Measurements from ENCODE around the gene CTDSP2. TPM values are rescaled to one million over a fixed set of nuclear protein-coding genes. Genes with fewer than 3 reads are reported as not detected.

The CTDSP2 gene
- total and polyA plus RNA-seq, 2 of the 8 experiments (the other 6 are each of a cell fraction or from before 2014, with no cell fraction given), result 71.3 to 91.7 TPM

DNA sequence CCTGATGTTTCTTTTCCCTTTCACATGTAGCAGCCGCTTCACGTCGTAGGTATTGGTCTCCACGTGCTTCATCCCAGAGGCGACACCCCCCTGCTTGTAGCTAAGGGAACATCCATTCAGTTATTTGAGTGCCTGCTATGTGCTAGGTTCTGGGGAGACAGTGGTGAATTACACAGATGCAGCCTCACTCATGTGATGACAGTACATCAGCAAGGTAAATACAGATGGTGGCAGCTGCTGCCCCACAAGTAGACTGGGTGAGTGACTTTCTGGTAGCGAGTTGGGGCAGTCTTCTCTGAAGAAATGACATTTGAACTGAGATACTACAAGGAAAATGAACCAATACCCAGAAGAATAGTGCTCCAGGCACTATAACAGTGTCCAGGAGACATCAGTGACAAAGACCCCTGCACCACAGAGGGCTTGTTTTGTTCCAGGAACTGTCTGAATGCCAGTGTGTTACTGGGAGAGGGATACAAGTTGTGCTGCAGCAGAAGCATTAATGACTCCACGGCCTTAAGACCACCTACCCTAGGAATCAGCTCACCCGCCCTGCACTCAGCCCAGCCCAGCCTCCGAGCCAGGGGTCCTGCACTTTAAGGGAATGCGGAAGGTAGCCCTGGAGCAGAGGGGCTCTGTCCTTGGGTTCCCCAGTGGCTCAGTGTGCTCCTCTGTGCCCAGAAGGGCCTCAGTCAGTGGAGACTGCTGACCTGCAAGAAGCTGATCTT, 35.3 kb downstream of the CTDSP2 start:
- H2BK12ac ChIP-seq (ENCODE audit: low read depth, low read length), result no peak overlapping the region
- H4K91ac ChIP-seq (replicated peaks; ENCODE audit: insufficient read length, low read length), result no peak overlapping the region
- ChIA-PET POLR2A (ENCODE audit: partially characterized antibody) (interaction anchor here (0.8 to 1.7 kb wide), 4 partner anchors 15 to 39 kb away, joined by 3 to 4 read pairs (median 4); partner anchors contain the start of genes EEF1AKMT3 and METTL1), CTCF (ENCODE audit: partially characterized antibody) (interaction anchor here (1.4 to 10.4 kb wide), 6 partner anchors 10 to 94 kb away, joined by 3 to 146 read pairs (median 6); partner anchors contain the start of gene TSFM)
- no peak overlapping the region for H2BK15ac ChIP-seq (ENCODE audit: low read length)
- H3K36me3 ChIP-seq (ENCODE audit: control insufficient read depth in 2 of 4, insufficient read depth in 4 of 4, low read length in 3 of 4), result peaks cover 0 to 3% (median 0%) of the 10 kb centered on the region in 4 experiments; a peak in 3 of 8 replicates
- no peak overlapping the region for H3K4me2 ChIP-seq (ENCODE audit: insufficient read depth in 1 of 2, low read depth in 2 of 2, low read length in 2 of 2)
- no peak overlapping the region for H3K23ac ChIP-seq (ENCODE audit: insufficient read length)
- no peak overlapping the region for H2BK20ac ChIP-seq (ENCODE audit: low read length)
- H3K56ac ChIP-seq (replicated peaks; ENCODE audit: insufficient read length, low read depth, low read length), result no peak overlapping the region
- no peaks in the 10 kb centered on the region for H3K79me1 ChIP-seq (ENCODE audit: low read depth, low read length)
- H3K4ac ChIP-seq (replicated peaks; ENCODE audit: insufficient read length, low read depth, low read length), result no peak overlapping the region
- H2AK5ac ChIP-seq (ENCODE audit: low read depth, low read length), result no peak overlapping the region
- H4K5ac ChIP-seq (ENCODE audit: insufficient read length, low read depth, low read length), result no peak overlapping the region
- H3K4me1 ChIP-seq (replicated peaks in 1 of 4; ENCODE audit: control insufficient read depth in 3 of 4, insufficient read depth in 4 of 4, low read length in 3 of 4), result no peaks in the 10 kb centered on the region
- no peak overlapping the region for H3K18ac ChIP-seq (ENCODE audit: extremely low read depth, low read length)
- no peak overlapping the region for H3K4me3 ChIP-seq (ENCODE audit: extremely low read depth in 1 of 4, insufficient read depth in 2 of 4, low read depth in 3 of 4, low read length in 4 of 4)
- no peaks in the 10 kb centered on the region for H3K23me2 ChIP-seq (ENCODE audit: low read depth, low read length)
- WGBS, 2 experiments (ENCODE audit: extremely low coverage in 1 of 2, insufficient coverage in 1 of 2, insufficient read length in 1 of 2, insufficient replicate concordance in 2 of 2, low coverage in 1 of 2, low lambda C conversion rate in 2 of 2, missing lambda C conversion rate in 1 of 2), result 85% methylated on average over 10 of the region's 10 CpGs; no CpG with 5 or more reads in 1 of the 2 experiments
- H2BK5ac ChIP-seq (ENCODE audit: low read depth, low read length), result no peak overlapping the region
- no peaks in the 10 kb centered on the region for H3K79me2 ChIP-seq (ENCODE audit: control insufficient read depth in 1 of 2, insufficient read depth in 2 of 2, low read length in 2 of 2)
- no peak overlapping the region for H2BK120ac ChIP-seq (replicated peaks; ENCODE audit: low read depth, low read length)
- no peak overlapping the region for H3K27ac ChIP-seq (ENCODE audit: low read depth, low read length)
- no peak overlapping the region for H3K14ac ChIP-seq (ENCODE audit: insufficient read length)
- no peaks in the 10 kb centered on the region for H3K9me3 ChIP-seq (ENCODE audit: insufficient read depth in 2 of 2, low read depth in 1 of 2, low read length in 1 of 2)
- FAIRE-seq, result no peak
- H3K9ac ChIP-seq (replicated peaks in 1 of 4; ENCODE audit: extremely low read depth in 1 of 4, low read depth in 3 of 4, low read length in 3 of 4), result no peak overlapping the region
- no peaks in the 10 kb centered on the region for H4K20me1 ChIP-seq (replicated peaks in 1 of 2; ENCODE audit: control insufficient read depth in 1 of 2, insufficient read depth in 2 of 2, low read length in 2 of 2)
- no peak overlapping the region for H2AFZ ChIP-seq (ENCODE audit: low read length)
- no peak for DNase-seq (ENCODE audit: low read depth in 1 of 2, low spot score in 2 of 2)
- H3K27me3 ChIP-seq (replicated peaks in 1 of 4; ENCODE audit: control insufficient read depth in 3 of 4, extremely low read depth in 1 of 4, insufficient read depth in 3 of 4, low read length in 3 of 4), result no peaks in the 10 kb centered on the region
- no peak overlapping the region for H4K8ac ChIP-seq (ENCODE audit: extremely low read depth, insufficient read depth, low read length)
- TF ChIP-seq BACH1 (IDR thresholded peaks at IDR 0.05; ENCODE audit: low read length), result no peak
- TF ChIP-seq RXRA (IDR thresholded peaks at IDR 0.05; ENCODE audit: insufficient read depth, low read depth, low read length), result no peak
- no peak for TF ChIP-seq CREB1 (IDR thresholded peaks at IDR 0.05)
- TF ChIP-seq ZNF274 (IDR thresholded peaks at IDR 0.05; ENCODE audit: borderline replicate concordance, extremely low read depth, low read length), result no peak
- no peak for TF ChIP-seq BCL11A (IDR thresholded peaks at IDR 0.05; ENCODE audit: low read depth in 2 of 2, low read length in 2 of 2)
- TF ChIP-seq, protein P1, sequence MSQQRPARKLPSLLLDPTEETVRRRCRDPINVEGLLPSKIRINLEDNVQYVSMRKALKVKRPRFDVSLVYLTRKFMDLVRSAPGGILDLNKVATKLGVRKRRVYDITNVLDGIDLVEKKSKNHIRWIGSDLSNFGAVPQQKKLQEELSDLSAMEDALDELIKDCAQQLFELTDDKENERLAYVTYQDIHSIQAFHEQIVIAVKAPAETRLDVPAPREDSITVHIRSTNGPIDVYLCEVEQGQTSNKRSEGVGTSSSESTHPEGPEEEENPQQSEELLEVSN (IDR thresholded peaks at IDR 0.05), result no peak
- no peak for TF ChIP-seq HDAC6 (IDR thresholded peaks at IDR 0.05; ENCODE audit: low read depth, low read length)
- TF ChIP-seq RFX5 (IDR thresholded peaks at IDR 0.05; ENCODE audit: borderline replicate concordance, low read depth, low read length), result no peak
- no peak for TF ChIP-seq EP300 (IDR thresholded peaks at IDR 0.05; ENCODE audit: borderline replicate concordance in 1 of 2, low read depth in 2 of 2, low read length in 2 of 2)
- TF ChIP-seq SAP30 (IDR thresholded peaks at IDR 0.05; ENCODE audit: insufficient read depth, insufficient replicate concordance, low read length), result no peak

Measured in H1 (cell line).